ENCODE results near the gene TMEM39B.

DNA sequence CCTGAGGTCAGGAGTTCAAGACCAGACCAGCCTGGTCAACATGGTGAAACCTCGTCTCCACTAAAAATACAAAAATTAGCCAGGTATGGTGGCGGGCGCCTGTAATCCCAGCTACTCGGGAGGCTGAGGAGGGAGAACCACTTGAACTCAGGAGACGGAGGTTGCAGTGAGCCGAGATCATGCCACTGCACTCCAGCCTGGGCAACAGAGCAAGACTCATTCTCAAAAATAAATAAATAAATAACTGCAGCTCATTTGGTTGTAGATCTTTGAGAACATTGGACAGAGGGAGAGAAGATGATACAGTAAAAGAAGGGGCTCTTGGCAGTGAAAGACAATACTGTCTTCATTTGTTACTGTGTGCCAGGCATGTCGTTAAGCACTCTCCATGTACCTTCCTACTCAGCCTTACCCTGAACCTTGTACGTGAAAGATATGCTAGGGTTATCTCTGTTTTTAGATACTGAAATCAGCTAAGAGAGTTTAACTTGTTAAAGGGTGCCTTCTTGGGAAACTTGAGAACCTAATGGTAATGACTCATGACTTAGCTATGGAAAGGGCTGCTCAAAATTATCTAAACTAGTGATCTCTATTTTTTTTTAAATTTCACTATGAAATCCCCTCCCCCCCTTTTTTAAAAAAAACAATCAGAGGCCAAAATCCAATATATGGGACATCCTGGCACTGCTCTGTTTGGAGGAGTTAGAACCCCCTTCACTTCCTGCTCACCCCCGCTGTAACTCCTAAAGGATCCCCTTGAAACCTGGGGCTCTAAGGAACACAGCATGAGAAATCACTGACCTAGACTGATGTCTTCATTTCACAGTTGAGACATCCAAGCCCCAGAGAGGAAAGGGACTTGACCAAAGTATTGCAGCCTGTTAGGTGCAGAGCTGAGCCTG, 28.3 kb downstream of the TMEM39B start:
- TF ChIP-seq, protein P1, sequence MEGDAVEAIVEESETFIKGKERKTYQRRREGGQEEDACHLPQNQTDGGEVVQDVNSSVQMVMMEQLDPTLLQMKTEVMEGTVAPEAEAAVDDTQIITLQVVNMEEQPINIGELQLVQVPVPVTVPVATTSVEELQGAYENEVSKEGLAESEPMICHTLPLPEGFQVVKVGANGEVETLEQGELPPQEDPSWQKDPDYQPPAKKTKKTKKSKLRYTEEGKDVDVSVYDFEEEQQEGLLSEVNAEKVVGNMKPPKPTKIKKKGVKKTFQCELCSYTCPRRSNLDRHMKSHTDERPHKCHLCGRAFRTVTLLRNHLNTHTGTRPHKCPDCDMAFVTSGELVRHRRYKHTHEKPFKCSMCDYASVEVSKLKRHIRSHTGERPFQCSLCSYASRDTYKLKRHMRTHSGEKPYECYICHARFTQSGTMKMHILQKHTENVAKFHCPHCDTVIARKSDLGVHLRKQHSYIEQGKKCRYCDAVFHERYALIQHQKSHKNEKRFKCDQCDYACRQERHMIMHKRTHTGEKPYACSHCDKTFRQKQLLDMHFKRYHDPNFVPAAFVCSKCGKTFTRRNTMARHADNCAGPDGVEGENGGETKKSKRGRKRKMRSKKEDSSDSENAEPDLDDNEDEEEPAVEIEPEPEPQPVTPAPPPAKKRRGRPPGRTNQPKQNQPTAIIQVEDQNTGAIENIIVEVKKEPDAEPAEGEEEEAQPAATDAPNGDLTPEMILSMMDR (IDR thresholded peaks at IDR 0.05) = no peak
- TF ChIP-seq EZH2 (IDR thresholded peaks at IDR 0.05; ENCODE audit: borderline replicate concordance, insufficient read depth, low read depth, low read length, poor library complexity, severe bottlenecking) = no peak

Data from B cell (primary cell).